ENCODE results near the gene RIN3.

- TF ChIP-seq, protein P1, sequence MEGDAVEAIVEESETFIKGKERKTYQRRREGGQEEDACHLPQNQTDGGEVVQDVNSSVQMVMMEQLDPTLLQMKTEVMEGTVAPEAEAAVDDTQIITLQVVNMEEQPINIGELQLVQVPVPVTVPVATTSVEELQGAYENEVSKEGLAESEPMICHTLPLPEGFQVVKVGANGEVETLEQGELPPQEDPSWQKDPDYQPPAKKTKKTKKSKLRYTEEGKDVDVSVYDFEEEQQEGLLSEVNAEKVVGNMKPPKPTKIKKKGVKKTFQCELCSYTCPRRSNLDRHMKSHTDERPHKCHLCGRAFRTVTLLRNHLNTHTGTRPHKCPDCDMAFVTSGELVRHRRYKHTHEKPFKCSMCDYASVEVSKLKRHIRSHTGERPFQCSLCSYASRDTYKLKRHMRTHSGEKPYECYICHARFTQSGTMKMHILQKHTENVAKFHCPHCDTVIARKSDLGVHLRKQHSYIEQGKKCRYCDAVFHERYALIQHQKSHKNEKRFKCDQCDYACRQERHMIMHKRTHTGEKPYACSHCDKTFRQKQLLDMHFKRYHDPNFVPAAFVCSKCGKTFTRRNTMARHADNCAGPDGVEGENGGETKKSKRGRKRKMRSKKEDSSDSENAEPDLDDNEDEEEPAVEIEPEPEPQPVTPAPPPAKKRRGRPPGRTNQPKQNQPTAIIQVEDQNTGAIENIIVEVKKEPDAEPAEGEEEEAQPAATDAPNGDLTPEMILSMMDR (conservative IDR thresholded peaks at IDR 0.05; ENCODE audit: low read depth, low read length): no peak
- TF ChIP-seq POLR2A (IDR thresholded peaks at IDR 0.05; ENCODE audit: low read depth, low read length): no peak
- TF ChIP-seq USF2 (IDR thresholded peaks at IDR 0.05; ENCODE audit: low read depth, low read length): no peak
Measured at GRCh38 chr14:92549105-92549858, 35.7 kb downstream of the RIN3 start.
